ENCODE measurements around the gene BAHCC1. TPM values are rescaled to one million over a fixed set of nuclear protein-coding genes. Genes with fewer than 3 reads are reported as not detected.
"Not testable (repeated sequence)": the region's sequence is repeated elsewhere in the genome, so short reads cannot be mapped to it uniquely, and the experiment has no call there.

BAHCC1 gene
- total RNA-seq, 6 donors from 2014 or later, result 8.2 to 81.7 (median 21.0) TPM

DNA sequence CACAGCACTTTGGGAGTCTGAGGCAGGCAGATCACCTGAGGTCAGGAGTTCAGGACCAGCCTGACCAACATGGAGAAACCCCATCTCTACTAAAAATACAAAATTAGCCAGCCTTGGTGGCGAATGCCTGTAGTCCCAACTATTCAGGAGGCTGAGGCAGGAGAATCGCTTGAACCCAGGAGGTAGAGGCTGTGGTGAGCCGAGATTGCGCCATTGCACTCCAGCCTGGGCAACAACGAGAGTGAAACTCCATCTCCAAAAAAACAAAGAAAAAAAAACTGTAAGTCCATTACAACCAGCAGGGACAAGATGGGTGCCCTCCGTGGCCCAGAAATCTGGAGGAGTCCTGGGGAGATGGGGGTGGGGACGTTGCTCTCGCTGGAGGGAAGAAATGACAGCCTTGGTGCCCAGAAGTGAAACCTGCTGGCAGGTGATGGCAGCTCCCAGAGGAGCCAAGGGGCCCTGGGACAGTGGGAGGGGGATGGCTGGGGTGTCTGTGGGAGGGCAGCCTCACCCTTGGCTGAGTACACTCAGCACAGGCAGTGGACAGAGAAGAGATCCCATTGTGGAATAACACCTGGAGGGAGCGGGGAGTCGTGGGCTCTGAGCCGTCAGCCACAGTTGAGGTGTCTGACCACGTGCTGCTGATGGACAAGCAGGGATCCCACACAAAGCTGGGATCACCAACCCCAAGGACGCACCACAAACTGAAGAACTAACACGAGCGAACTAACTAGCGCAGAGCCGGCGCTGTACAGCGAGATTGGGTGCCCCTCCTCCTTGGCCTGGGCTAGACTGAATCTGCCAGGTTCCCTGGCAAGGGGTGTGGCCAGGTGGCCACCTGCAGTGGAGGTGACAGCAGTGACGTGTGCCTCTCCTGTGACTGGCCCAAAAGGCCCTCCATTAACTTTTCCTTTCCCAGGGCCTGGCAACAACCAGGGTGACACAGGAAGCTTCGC is 46.9 kb upstream of the BAHCC1 start:
- no peaks in the 10 kb centered on the region for H3K36me3 ChIP-seq
- H3K4me3 ChIP-seq, result peak overlapping the region in 1 of 4 donors; percentile 13
- H3K4me1 ChIP-seq, result peaks cover 7 to 24% (median 11%) of the 10 kb centered on the region in 4 donors
- TF ChIP-seq EP300 (IDR thresholded peaks at IDR 0.05) (no peak), POLR2AphosphoS5 (IDR thresholded peaks at IDR 0.05) (no peak), POLR2A (IDR thresholded peaks at IDR 0.05) (peak in 1 of 4 donors; percentile 59)
- TF ChIP-seq, protein P1, sequence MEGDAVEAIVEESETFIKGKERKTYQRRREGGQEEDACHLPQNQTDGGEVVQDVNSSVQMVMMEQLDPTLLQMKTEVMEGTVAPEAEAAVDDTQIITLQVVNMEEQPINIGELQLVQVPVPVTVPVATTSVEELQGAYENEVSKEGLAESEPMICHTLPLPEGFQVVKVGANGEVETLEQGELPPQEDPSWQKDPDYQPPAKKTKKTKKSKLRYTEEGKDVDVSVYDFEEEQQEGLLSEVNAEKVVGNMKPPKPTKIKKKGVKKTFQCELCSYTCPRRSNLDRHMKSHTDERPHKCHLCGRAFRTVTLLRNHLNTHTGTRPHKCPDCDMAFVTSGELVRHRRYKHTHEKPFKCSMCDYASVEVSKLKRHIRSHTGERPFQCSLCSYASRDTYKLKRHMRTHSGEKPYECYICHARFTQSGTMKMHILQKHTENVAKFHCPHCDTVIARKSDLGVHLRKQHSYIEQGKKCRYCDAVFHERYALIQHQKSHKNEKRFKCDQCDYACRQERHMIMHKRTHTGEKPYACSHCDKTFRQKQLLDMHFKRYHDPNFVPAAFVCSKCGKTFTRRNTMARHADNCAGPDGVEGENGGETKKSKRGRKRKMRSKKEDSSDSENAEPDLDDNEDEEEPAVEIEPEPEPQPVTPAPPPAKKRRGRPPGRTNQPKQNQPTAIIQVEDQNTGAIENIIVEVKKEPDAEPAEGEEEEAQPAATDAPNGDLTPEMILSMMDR (IDR thresholded peaks at IDR 0.05), result no peak
- ATAC-seq (ENCODE audit: low FRiP score in 2 of 2), result peak in 1 of 2 donors; percentile 71
- H3K27me3 ChIP-seq, result peaks cover 0 to 11% (median 0%) of the 10 kb centered on the region in 4 donors
- peak overlapping the region in 3 of 4 donors; percentile 12 to 74 (median 16) for H3K27ac ChIP-seq
- WGBS, 2 donors, result 65 to 80% methylated on average over 20 to 21 of the region's 21 CpGs
- DNase-seq, result peak in 1 of 2 donors; percentile 84
- no peaks in the 10 kb centered on the region for H3K9me3 ChIP-seq

- Histone ChIP-seq H3K27ac (peak overlapping the region in 1 of 4 donors; percentile 16), H3K27me3 (no peaks in the 10 kb centered on the region), H3K36me3 (no peaks in the 10 kb centered on the region), H3K4me1 (peaks cover 7 to 19% (median 10%) of the 10 kb centered on the region in 4 donors), H3K9me3 (no peaks in the 10 kb centered on the region), H3K4me3 (no peak overlapping the region)
- WGBS, 2 donors, result 85 to 86% methylated on average over 16 to 28 of the region's 28 CpGs
- DNase-seq (no peak), ATAC-seq (ENCODE audit: low FRiP score in 2 of 2) (no peak)
- TF ChIP-seq, protein P1 (IDR thresholded peaks at IDR 0.05), result no peak
- TF ChIP-seq POLR2A (IDR thresholded peaks at IDR 0.05) (no peak), POLR2AphosphoS5 (IDR thresholded peaks at IDR 0.05) (no peak), EP300 (IDR thresholded peaks at IDR 0.05) (no peak)
These were observed 45.6 kb upstream of the BAHCC1 start for GRCh38 chr17:81349397-81350319.

DNA sequence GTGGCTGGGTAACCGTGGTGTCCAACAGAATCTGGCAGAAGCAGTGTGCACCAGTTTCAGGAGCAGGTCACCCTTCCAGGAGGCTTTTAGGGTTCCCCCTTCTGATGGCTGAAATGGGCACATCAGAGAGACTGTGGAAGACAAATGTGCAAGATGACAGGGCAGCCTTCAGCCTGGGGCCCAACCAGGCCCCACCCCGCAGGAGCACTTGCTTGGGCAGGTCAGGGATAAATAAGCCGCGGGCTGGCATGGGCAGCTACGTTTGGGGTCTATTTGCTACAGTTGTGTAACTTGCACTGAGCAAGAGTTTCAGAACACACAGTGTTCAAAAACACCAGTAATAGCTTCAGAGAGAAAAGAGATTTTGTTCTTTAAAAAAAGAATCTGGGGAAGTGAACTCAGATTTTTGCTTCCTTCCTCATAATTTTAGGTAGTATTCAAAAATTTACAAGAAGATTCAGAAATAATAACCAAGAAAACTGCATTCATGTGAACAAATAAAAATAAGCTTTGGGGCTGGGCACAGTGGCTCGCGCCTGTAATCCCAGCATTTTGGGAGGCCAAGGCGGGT is 44.9 kb upstream of the BAHCC1 start:
- ATAC-seq (ENCODE audit: low FRiP score in 2 of 2), result no peak
- no peak overlapping the region for H3K4me3 ChIP-seq
- no peaks in the 10 kb centered on the region for H3K9me3 ChIP-seq
- WGBS, 2 donors, result 70 to 71% methylated on average over 8 of the region's 8 CpGs
- no peak for DNase-seq
- H3K27ac ChIP-seq, result peak overlapping the region in 1 of 4 donors; percentile 13
- H3K4me1 ChIP-seq, result peaks cover 7 to 19% (median 10%) of the 10 kb centered on the region in 4 donors
- H3K27me3 ChIP-seq, result no peaks in the 10 kb centered on the region
- H3K36me3 ChIP-seq, result no peaks in the 10 kb centered on the region
- TF ChIP-seq POLR2A (IDR thresholded peaks at IDR 0.05), result no peak
- no peak for TF ChIP-seq EP300 (IDR thresholded peaks at IDR 0.05)
- TF ChIP-seq, protein P1 (IDR thresholded peaks at IDR 0.05), result no peak
- no peak for TF ChIP-seq POLR2AphosphoS5 (IDR thresholded peaks at IDR 0.05)

DNA sequence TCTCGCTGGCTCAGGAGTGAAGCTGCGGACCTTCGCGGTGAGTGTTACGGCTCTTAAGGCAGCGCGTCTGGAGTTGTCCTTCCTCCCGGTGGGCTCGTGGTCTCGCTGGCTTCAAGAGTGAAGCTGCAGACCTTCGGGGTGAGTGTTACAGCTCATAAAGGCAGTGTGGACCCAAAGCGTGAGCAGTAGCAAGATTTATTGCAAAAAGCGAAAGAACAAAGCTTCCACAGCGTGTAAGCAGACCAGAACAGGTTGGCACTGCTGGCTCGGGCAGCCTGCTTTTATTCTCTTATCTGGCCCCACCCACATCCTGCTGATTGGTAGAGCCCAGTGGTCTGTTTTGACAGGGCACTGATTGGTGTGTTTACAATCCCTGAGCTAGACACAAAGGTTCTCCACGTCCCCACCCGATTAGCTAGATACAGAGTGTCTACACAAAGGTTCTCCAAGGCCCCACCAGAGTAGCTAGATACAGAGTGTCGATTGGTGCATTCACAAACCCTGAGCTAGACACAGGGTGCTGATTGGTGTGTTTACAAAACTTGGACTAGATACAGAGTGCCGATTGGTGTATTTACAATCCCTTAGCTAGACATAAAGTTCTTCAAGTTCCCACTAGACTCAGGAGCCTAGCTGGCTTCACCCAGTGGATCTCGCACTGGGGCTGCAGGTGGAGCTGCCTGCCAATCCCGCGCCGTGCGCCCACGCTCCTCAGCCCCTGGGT is 43.8 kb upstream of the BAHCC1 start:
- not testable (repeated sequence) for ATAC-seq (ENCODE audit: low FRiP score in 2 of 2); DNase-seq; H3K27ac ChIP-seq; H3K27me3 ChIP-seq; H3K4me3 ChIP-seq; H3K36me3 ChIP-seq; H3K9me3 ChIP-seq
- H3K4me1 ChIP-seq, result peaks cover 5 to 17% (median 8%) of the 10 kb centered on the region in 4 donors
- 83 to 85% methylated on average over 20 to 25 of the region's 25 CpGs for WGBS, 2 donors

DNA sequence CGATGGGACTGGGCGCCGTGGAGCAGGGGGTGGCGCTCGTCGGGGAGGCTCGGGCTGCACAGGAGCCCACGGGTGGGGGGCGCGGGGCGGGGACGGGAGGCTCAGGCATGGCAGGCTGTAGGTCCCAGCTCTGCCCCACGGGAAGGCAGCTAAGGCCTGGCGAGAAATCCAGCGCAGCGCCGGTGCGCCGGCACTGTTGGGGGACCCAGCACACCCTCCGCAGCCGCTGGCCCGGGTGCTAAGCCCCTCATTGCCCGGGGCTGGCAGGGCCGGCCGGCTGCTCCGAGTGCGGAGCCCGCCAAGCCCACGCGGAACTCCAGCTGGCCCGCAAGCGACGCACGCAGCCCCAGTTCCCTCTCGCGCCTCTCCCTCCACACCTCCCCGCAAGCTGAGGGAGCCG is 43.2 kb upstream of the BAHCC1 start:
- peak in 1 of 2 donors; percentile 77 for DNase-seq
- not testable (repeated sequence) for H3K27me3 ChIP-seq; H3K27ac ChIP-seq; ATAC-seq (ENCODE audit: low FRiP score in 2 of 2); H3K9me3 ChIP-seq; H3K4me3 ChIP-seq; H3K36me3 ChIP-seq
- H3K4me1 ChIP-seq, result peaks cover 0 to 11% (median 3%) of the 10 kb centered on the region in 4 donors
- 95% methylated on average over 31 of the region's 38 CpGs; no CpG with 5 or more reads in 1 of the 2 donors for WGBS, 2 donors
